Activated gamma-delta T cell (primary cell): ENCODE data around the gene FYB2.

Source experiments
- DNase-seq: peaks from one replicate; lab custom pipeline; 2025; lab: John Stamatoyannopoulos, UW

The FYB2 gene

DNA sequence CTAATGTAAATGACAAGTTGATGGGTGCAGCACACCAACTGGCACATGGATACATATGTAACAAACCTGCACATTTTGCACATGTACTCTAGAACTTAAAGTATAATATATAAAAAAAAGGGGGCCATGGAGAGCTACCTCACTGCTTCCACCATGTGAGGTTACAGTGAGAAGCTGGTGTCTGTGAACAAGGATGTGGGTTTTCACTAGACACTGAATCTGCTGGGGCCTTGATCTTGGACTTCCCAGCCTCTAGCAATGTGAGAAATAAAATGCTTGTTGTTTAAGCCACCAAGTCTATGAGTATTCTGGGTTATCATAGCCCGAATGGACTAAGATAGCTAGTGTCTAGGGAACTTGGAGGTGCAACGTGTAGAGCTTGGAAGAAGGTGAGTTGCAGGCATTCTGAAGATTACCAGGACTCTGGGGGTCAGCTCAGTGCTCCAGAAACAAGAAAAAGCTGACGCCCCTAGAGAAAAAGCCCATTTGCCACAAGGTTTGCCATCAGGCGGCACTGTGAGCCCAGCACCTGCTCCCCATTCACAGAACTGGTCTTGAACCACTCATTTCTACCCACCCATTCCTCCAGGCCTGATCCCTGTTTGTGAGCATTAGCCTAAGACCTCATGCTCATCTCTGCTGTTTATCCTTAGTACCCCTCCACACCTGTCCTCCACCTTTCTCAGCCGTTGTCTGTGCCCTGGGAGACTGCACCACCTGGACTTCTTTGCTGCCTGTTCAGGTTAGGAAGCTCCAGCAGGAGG is 15.1 kb upstream of the FYB2 start:
- no peak for DNase-seq

DNA sequence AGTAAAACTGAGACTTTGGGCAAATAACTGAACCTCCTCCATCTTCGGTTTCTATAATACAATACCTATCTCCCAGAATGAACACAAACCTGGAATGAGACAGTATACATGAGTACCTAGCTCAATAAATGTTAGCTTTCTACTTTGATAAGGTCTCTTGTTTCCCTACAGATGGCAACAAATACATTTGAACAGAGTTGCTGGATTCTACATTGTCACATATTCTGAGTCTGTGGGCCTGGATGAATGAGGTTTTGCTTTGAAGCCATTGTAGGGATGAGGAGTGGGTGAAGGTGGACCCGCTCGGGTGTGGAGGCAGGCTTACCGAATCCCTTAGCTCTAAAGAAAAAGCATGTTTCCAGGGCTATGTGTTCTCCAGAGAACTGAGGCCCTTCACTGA is 13.9 kb upstream of the FYB2 start:
- DNase-seq = no peak

DNA sequence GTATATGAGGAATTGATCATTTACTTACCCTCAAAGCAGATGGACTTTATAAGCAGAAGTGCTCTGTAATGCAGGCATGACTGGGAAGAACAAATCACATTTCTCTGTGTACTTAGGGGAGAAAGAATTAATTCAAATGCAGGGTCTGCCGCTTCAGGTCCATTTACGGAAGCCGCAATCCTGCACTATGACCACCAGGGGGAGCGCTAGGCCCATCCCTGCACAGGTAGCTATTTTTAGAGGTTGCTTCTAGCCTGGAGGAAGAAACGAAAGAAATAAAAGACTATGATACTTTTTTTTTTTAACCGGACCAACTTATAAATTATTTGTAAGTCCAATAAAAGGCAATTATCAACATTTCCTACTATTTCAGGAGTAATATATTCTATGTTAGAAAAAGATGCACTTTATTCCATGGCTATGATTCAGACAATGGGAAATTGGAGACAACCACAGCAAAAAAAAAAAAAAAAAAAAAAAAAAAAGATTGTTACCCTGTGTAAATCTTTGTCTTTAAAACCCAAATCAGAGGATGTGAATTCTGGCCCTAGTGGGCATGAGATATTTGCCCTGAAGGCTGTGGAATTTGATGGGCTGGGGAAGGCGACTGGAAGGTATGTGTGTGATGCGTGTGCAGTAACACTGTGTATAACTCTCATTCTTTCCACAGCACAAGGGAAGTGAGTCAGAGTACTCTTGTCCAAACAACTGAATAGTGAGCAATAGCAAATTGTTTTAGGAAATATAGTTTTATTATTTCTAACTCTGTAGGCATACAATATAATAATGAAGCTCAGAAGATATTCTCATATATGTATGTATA is 12.9 kb upstream of the FYB2 start:
- DNase-seq = no peak

DNA sequence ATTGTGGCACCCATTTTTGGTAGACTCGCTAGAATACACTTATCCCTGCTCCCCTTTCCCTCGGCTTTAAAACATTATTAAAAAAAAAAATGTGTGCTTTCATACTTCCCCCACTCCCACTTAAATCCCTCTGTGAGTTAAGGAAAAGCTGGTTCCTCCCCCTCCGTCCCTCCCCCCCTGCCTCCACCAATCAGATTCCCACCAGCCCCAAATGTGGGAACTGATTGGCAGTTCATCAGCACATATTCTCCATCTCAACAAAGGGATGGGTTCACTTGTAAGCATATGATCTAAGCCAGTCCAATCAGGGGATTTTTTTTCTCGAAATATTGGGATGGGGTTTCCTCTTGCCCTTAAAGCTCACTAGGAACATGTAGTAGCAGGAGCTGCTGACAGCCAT is 10.8 kb upstream of the FYB2 start:
- no peak for DNase-seq

DNA sequence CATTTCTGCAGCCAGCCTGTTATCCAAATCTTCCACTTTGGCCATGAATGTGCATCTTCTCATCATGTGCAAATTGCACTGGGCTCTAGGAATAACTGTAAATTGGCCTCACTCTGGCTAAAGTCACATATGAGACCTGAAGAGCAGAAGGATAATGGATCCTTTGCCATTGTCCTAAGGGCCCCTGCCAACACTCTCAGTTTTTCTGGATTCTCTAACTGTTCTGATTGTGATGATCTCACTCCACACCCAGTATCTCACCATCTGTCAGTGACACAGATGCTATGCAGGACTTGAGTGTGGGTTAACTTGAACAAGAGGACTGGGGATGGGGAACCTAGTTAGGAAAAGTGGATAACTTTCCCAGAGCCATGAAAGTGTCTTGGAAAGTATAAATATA is 8.5 kb upstream of the FYB2 start:
- no peak for DNase-seq

DNA sequence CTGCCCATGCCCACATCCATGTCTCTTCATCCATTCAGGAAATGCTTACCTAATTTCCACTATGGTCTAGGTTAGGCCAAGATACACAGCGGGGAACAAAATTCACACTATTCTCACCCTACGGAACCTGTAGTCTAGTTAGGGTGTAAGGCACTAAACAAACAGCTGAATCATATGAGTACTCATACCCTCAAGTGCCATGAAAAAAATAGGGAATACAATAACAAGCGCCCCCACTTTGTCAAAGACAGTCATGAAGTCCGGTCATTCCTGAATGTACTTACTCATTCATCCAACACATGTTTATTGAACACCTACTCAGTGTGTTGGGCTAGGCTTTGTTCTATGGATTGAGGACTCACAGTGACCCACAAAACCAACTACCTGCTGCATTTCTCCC is 6.2 kb upstream of the FYB2 start:
- no peak for DNase-seq

DNA sequence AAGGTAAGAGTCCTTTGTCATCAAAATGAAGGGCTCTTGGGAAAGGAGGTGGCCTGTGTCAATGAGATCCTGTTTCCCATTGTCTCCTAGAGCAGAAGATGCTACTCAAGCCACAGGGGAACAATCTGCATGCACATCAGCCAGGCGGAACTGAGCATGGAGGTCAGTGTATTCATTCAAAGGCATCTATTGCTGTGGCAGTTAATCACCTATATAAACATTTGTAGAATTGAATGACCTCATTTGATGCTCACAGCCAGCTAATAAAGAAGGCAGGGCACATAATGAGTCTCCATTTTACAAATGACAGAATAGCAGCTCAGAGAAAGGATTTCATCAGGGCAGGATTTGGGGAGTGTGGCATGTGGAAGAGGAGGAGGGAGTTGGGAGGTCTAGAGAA is 5.7 kb upstream of the FYB2 start:
- no peak for DNase-seq

DNA sequence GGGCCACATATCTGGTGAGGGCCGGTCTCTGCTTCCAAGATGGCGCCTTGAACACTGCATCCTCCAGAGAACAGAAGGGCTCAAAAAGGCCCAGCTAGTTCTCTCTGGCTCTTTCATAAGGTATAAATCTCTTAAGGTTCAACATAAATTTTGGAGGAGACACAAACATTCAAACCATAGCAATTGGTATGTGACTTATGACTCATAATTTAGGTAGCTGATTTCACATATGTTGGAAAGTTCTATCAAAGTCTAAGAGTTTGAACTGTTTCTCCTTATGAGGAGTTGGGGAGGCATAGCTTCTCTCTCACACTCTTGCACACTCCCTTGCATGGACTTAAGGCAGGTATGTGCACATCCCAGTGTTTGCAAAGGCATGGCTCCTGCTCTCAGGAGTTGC is 5.1 kb upstream of the FYB2 start:
- DNase-seq = no peak

DNA sequence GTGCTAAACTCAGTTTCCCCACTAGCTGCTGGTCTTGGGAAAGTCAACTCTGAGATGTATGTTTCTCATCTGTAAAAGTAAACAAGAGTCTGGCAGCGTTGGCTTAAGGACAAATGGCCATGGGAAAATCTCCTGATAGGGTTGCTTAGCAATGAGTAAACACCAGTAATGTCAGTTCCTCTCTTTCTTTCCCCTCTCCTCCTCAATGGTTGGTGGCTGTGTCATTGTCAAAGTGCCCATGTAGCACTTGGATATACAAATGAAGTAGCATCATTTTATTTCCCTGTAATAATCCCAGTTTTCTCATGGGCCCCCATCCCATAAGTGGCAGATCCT is 2.2 kb upstream of the FYB2 start:
- no peak for DNase-seq

DNA sequence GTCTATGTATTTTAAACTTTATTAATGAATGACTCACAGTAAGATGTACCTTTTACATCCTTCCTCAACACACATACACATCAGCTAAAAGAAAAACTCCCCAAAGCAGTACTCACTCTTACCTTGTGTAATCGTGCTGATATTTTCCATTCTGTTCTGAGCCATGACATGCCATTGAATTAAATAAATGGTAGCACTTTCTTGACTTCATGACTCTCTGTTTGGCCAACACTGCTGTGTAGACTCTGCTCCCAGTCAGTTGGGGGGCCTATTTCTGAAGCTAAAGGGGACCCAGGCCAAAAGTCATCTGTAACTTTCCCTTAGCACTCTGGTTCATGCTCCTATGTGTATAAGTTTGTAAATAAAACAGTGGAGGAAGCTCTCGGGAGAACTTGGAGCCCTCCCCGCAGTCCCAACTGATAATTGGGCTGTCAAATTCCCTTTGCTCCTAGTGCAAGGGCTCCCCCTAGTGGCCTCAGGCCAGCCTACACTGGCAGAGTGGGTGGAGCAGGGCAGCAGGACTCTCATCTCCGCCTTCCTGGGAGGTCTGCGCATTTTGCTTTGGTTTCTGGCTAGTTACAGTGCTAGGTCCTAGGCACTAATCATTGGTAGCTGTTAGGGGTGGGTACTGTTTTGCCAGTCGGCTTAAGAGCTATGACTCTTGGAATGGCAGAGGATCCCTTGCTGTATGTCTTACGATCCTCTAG is 1.7 kb upstream of the FYB2 start:
- DNase-seq = no peak

DNA sequence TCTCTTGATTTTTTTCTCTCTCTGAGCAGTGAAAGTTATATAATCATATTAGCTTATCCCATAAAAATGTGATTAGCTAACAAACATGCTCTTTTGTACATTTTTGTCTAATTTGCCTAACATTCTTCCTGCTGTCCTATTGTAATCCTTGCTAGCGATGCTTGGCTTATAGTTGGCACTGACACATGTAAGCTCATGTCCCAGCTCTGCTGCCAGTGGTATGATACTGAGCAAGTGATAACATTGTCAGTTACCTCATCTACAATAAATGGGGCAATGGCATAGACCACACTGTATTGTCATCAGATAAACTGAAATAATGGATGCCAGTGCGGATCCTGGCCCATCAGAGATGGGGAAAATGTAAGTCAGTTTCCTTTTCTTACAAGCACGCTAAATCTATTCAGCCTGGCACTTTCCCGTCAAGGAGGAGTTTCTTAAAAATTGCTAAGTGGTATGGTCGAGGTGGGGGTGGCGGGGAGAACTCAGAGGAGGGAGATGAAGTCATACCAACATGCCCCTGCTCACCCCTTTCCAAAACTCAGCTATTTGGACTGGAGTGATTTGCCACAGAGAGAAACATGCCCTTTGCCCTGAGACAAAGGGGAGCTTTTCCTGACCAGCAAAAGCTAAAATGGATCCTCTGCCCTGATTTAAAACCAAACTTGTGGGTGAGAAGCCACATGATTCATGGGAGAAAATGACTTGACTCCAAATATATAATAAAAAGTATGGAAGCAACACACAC is 1.3 kb downstream of the FYB2 start:
- DNase-seq = no peak

DNA sequence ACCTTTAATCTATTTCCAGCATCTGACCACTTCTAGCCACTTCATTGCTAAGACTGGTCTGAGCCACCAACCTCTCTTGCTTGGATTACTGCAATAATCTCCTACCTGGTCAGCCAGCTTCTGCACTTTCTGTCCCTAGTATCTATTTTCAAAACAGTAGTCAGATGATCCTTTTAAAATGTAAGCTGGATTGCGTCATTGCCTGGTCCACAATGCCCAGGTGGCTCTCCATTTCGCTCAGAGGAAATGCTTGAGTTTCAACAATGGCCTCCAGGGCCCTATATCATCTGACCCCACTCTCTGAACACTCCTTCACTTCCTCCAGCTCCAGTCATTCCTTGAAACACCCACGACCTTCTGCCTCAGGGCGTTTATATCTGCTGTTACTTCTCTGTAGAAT is 2.3 kb downstream of the FYB2 start:
- DNase-seq = no peak

DNA sequence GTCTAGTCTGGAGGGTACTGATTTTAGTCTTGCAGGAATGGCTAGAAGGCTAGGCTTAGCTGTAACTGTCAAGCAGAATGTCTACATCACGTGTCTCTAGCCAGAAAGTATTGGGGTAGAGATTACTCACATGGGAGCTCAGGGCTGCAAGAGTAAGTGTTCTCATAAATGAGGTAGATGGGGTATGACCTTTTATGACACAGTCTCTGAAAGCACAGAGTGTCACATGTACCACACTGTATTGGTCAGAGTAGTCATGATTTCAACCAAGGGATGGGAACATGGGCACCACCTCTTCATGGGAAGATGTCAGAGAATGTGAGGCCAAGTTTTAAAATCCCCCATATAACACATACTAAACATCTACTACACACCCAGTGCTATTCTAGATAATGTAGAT is 2.9 kb downstream of the FYB2 start:
- no peak for DNase-seq

DNA sequence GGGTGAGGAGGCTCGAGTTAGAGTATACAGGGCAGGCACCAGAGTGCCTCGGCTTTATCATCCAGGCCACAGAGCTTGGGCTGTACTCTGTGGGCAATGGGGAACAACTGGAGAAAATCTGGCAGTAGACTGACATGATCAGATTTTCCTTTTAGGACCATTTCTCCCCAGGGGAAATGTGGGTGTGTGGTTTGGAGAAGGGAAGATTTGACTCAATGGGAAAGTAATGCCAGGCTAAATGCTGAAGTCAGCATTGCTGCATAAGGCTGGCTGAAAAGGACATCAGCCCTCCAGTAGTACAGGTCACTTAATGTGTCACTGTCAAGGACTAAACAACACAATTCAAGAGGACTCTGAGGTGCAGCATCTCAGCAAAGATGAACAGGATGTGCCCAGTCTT is 5.0 kb downstream of the FYB2 start:
- no peak for DNase-seq

DNA sequence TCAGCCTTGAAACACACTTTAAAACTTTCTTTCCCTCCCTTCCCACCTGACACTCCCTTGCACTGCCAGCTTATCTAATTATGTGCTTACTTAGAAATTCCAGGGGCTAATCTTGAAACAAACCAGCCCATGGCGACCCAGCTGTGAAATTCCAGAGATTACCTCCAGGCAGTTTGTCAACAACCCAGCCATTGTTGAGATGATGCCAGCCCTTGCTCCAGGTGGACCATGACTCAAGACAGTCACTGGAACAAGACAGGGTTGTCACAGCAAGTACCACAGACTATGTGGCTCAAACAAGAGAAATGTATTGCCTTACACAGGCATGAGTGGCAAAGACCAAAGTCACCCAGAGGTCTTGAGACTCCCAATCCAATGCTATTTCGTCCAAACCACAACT is 7.9 kb downstream of the FYB2 start:
- no peak for DNase-seq

DNA sequence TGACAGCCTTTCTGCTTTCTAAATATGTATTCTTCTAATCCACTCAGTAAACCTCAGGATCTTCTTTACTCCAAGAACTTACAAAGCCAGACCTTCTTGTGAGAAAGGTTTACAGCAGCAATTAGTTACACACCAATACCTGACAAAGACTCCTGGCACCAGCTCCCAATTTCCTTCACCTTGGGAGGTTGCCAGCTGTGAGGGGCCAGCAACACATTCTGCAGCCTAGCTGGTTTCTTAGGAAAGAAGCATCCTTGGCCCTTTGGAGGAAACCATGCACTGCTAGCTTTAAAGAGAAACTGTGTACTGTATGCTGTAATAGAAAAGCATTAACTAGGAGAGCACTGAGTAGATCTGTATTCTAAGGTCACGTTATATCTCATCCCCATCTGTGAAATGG is 10.8 kb downstream of the FYB2 start:
- DNase-seq = no peak

DNA sequence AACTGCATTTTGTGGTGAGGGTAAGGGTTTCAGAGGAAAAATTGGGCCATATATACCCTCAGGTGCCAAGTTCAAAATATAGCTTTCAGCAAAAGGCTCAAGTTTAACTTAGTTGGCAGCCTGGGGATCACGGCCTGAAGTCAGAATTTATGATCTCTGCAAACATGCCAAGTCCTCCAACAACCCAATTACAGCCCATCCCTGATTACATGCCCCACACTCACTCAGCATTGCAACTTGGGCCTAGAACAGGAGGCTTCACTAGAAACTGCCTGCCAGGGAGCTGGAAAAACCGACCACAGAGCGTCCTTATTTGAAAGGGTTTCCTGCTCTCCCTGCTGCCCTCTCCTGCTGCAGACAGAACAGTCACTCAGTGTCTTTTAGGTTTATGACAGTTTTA is 12.4 kb downstream of the FYB2 start:
- DNase-seq = no peak

DNA sequence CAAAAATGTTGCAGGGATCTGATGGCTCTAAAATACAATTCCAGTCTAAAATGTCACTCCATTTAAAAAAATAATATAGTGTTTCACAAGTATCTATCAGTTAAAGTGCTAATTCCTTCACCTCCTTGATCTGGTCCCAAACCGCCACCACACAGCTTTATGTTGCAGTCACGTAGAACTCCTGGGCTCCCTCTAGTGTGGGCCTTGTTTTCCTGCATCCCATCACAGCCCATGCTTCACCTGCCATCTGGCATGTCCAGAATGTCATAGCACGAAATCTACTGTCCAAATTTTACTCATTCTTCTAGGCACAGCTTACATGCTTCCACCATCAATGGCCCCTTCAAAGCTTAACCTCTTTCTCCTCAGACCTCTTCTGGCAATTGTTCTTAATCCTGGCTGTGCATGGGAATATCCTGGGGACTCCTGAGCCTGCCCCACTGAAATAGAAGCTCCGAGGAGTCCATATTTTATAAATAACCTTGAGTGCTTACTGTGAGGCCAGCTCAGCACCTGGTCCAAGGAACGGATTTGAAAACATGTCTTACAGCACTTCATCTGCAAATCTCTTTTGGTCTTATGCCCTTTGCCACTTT is 15.5 kb downstream of the FYB2 start:
- no peak for DNase-seq

DNA sequence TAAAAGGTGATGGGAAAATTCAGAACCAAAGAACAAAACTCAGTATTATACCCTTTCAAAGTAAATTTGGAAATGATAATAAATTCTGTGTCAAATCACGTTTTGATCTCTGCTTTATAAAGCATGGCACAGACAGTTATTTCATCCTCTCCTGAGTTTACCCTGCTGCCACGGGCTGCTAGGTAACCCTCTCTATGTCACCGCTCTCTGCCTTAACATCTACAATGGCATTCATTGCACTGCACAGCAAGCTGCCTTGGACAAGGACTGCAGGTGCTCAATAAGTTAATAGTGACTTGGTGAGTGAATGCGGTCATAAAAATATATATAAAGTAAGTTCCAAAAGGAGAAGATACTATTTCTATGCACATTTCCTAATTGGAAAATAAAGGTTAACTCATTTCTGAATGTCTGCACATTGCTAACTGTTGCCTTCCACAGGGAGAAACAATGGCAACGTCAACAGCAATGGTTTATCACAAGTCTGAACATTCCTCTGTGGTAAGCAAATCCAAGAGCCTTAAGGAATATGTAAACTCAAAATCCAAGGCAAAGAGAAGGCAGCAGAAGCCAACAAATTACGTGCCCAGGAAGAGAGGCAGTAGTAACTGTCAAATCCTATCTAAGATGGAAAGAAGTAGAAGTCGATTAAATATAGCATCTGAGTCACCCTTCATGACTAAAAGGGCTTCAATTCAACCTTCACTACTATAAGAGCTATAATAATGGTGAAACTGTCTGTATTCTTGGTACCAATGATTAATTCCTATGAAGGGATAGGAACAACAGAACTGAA is 19.4 kb downstream of the FYB2 start:
- no peak for DNase-seq

DNA sequence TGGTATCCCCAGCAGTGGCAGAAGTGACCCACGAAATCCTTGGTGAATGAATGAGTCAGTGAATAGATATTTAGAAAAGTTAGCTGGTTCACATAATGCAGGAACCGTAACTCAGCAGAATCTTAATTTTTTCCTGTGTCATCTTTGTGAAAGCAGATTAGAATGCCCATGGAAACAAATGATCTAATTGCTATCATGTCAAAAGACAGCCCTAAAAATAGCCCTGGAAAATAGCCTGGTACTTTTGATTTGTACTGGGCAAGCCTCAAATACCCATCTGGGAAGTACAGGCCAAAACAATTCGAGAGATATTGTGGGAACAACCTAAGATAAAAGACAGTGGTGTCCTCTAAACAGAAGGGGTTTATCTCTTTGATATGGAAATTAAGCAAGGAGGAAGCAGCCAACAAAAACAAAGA is 21.1 kb downstream of the FYB2 start:
- no peak for DNase-seq

DNA sequence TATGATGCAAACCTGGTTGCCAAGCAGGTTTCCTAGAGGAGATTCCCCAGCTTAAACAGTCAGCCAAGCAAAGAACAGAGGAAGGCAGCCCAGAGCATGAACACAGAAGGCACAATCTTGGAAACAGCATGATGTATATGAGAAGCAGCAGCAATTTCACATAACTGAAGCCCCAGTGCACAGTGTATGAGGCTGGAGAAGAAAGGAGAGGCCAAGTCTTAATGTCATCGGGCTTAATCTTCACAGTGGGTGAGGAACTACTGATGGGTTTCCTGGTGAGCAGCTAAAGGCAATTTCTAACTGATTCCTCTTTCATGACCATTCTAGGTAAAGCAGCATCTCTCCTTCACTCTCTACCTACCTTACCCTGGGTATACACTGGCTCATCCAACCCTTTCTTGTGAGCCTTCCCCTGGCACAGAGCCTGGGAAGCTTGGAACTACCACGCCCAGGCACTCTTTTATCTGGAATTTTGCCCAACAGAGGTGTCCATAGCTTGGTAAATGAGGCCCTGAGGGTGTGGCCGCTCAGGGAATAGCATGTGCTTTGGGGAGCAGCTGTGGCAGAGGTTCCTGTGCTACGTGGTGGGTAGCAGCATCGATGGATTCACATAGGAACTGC is 22.0 kb downstream of the FYB2 start:
- DNase-seq = no peak
